HepG2 (cell line): ENCODE data around the gene ARL5C. TPM values are rescaled to one million over a fixed set of nuclear protein-coding genes. Genes with fewer than 3 reads are reported as not detected.

Experiments
- HOXA7 ChIP-seq: sonication (generic); formaldehyde crosslinking; IDR thresholded peaks from 2 replicates; pipeline ENCODE4 v1.8.1; 2022; ENCODE audit warnings: mild to moderate bottlenecking, missing genetic modification reagents, moderate library complexity
- KAT2B ChIP-seq: fragments of 150-350 bp; IDR thresholded peaks from 2 replicates; pipeline ENCODE4 v1.6.1; 2014; ENCODE audit warnings: low read depth, low read length, borderline replicate concordance
- KLF12 ChIP-seq: sonication (generic); formaldehyde crosslinking; IDR thresholded peaks from 2 replicates; pipeline ENCODE4 v1.4.0; 2020; ENCODE audit warnings: missing genetic modification reagents, borderline replicate concordance
- MAZ ChIP-seq, 2 experiments: sonication (generic) in 1 of 2; formaldehyde crosslinking in 1 of 2; IDR thresholded peaks; 2 replicates each; pipeline versions ENCODE4 v1.5.0 to v1.6.1; 2012 to 2020; ENCODE audit warnings: low read depth in 2 of 2, mild to moderate bottlenecking in 2 of 2, borderline replicate concordance in 1 of 2, improper control_type of control experiment in 1 of 2, low read length in 1 of 2, missing genetic modification reagents in 1 of 2, moderate library complexity in 1 of 2
- MED1 ChIP-seq: sonication (generic); formaldehyde crosslinking; IDR thresholded peaks from 2 replicates; pipeline ENCODE4 v1.4.0; 2020; ENCODE audit warnings: missing genetic modification reagents
- MEF2D ChIP-seq: sonication (generic); formaldehyde crosslinking; IDR thresholded peaks from 2 replicates; pipeline ENCODE4 v1.5.1; 2020; ENCODE audit warnings: mild to moderate bottlenecking, missing genetic modification reagents
- NFAT5 ChIP-seq: sonication (generic); formaldehyde crosslinking; IDR thresholded peaks from 2 replicates; pipeline ENCODE4 v1.4.0; 2020; ENCODE audit warnings: missing genetic modification reagents
- PRPF4 ChIP-seq: fragments of 200-400 bp; formaldehyde crosslinking; IDR thresholded peaks from 2 replicates; pipeline ENCODE4 v1.6.1; 2016; ENCODE audit warnings: low read length, low read depth; ENCODE audit not compliant: poor library complexity, severe bottlenecking
- REST ChIP-seq, 2 experiments: IDR thresholded peaks; 2 replicates each; pipeline ENCODE4 v1.6.1; 2011 to 2012; ENCODE audit warnings: low read length in 2 of 2, borderline replicate concordance in 1 of 2, low read depth in 1 of 2, mild to moderate bottlenecking in 1 of 2, moderate library complexity in 1 of 2
- RNF2 ChIP-seq: fragments of 450-650 bp; conservative IDR thresholded peaks from 2 replicates; pipeline ENCODE4 v1.6.1; 2016; ENCODE audit warnings: low read depth
- SNAI1 ChIP-seq: sonication (generic); formaldehyde crosslinking; IDR thresholded peaks from 2 replicates; pipeline ENCODE4 v1.5.0; 2020; ENCODE audit warnings: mild to moderate bottlenecking, missing genetic modification reagents, borderline replicate concordance
- TAF15 ChIP-seq: fragments of 200-400 bp; formaldehyde crosslinking; IDR thresholded peaks from one replicate; pipeline ENCODE4 v1.6.1; 2018; ENCODE audit warnings: mild to moderate bottlenecking, low read depth, low read length; ENCODE audit not compliant: poor library complexity, severe bottlenecking
- ZNF136 ChIP-seq: sonication (generic); formaldehyde crosslinking; IDR thresholded peaks from 2 replicates; pipeline ENCODE4 v1.8.1; 2022; ENCODE audit warnings: low read depth, mild to moderate bottlenecking, moderate library complexity, missing genetic modification reagents
- ZNF207 ChIP-seq: fragments of 450-650 bp; IDR thresholded peaks from 2 replicates; pipeline ENCODE4 v1.6.1; 2016; ENCODE audit warnings: antibody characterized with exemption, borderline replicate concordance
- ZNF234 ChIP-seq: sonication (generic); formaldehyde crosslinking; conservative IDR thresholded peaks from 2 replicates; pipeline ENCODE4 v1.5.1; 2020; ENCODE audit warnings: mild to moderate bottlenecking, missing genetic modification reagents
- ZNF251 ChIP-seq: sonication (generic); formaldehyde crosslinking; IDR thresholded peaks from 2 replicates; pipeline ENCODE4 v1.9.0; 2021; ENCODE audit warnings: mild to moderate bottlenecking, missing genetic modification reagents
- ZNF879 ChIP-seq: sonication (generic); formaldehyde crosslinking; IDR thresholded peaks from 2 replicates; pipeline ENCODE4 v1.8.1; 2023; ENCODE audit warnings: missing genetic modification reagents
- ZSCAN21 ChIP-seq: sonication (generic); formaldehyde crosslinking; IDR thresholded peaks from 2 replicates; pipeline ENCODE4 v1.8.0; 2022; ENCODE audit warnings: mild to moderate bottlenecking, missing genetic modification reagents, moderate library complexity, borderline replicate concordance
- polyA plus RNA-seq, 8 experiments: library from polyadenylated mRNA; depleted of rRNA in 3 of 8; stranded (reverse) in 7 of 8; unstranded in 1 of 8; fragments of >200 nt; fragmentation: Illumina TruSeq in 4 of 8; extraction: Trizol in 4 of 8; gene quantifications; 2 replicates each; pipeline versions ENCODE4 v1.2.1 to v1.2.3, GENCODE V29; 2011 to 2016; ENCODE audit warnings: low read depth in 4 of 8, missing spikeins in 1 of 8, mixed read lengths in 1 of 8; ENCODE audit not compliant: insufficient read depth in 1 of 8
- total RNA-seq, 5 experiments: library from RNA; depleted of rRNA; stranded (reverse); fragments of >200 nt; fragmentation: Illumina TruSeq; extraction: Trizol; gene quantifications; 2 replicates each; pipeline ENCODE4 v1.2.3, GENCODE V29; 2016; ENCODE audit warnings: low read depth in 1 of 5
- TF ChIP-seq, protein P1 (sequence below): sonication (generic); formaldehyde crosslinking; IDR thresholded peaks from 2 replicates; pipeline ENCODE4 v1.4.0; 2020; ENCODE audit warnings: missing genetic modification reagents

The ARL5C gene
- total and polyA plus RNA-seq, 2 of the 13 experiments (the other 11 are each of a cell fraction or from before 2014, with no cell fraction given): not detected

DNA sequence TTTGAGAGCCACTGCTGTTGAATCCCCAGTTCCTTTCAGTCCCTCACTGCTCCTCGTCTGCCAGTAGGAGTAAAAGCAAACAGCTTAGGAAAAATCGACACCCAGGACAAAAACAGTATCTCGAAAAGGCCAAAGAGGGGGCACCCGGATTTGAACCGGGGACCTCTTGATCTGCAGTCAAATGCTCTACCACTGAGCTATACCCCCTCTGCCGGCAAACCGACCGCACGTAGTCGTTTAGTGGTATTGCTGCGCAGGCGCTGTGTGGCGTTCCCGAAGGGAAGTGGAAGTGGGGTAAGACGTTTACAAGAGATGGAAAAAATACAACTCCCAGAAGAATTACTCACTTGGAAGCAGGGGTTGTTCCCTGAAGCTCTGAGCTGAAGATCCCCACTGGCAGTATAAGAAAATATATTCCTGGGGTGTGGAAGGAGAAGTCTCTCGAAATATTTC is 12.3 kb downstream of the ARL5C start (continued):
- TF ChIP-seq HOXA7 (CRISPR knock-in tag): no peak
- TF ChIP-seq REST (IDR thresholded peaks at IDR 0.05; ENCODE audit: borderline replicate concordance in 1 of 2, low read depth in 1 of 2, low read length in 2 of 2): no peak
- no peak for TF ChIP-seq TAF15
- no peak for TF ChIP-seq ZNF234
- TF ChIP-seq ZNF879 (CRISPR knock-in tag): no peak
- 0 out of 2 replicates have a peak, but pooled peaks have one; percentile 25 for TF ChIP-seq KLF12 (CRISPR knock-in tag)
- TF ChIP-seq, protein P1, sequence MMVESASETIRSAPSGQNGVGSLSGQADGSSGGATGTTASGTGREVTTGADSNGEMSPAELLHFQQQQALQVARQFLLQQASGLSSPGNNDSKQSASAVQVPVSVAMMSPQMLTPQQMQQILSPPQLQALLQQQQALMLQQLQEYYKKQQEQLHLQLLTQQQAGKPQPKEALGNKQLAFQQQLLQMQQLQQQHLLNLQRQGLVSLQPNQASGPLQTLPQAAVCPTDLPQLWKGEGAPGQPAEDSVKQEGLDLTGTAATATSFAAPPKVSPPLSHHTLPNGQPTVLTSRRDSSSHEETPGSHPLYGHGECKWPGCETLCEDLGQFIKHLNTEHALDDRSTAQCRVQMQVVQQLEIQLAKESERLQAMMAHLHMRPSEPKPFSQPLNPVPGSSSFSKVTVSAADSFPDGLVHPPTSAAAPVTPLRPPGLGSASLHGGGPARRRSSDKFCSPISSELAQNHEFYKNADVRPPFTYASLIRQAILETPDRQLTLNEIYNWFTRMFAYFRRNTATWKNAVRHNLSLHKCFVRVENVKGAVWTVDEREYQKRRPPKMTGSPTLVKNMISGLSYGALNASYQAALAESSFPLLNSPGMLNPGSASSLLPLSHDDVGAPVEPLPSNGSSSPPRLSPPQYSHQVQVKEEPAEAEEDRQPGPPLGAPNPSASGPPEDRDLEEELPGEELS (CRISPR knock-in tag): no peak; the same call in 1 of the 2 replicates
- TF ChIP-seq ZNF251 (CRISPR knock-in tag): no peak; the same call in 1 of the 2 replicates
- TF ChIP-seq SNAI1 (CRISPR knock-in tag): no peak
- no peak for TF ChIP-seq MAZ (IDR thresholded peaks at IDR 0.05; ENCODE audit: borderline replicate concordance, low read depth, low read length)
- TF ChIP-seq MAZ (CRISPR knock-in tag; IDR thresholded peaks at IDR 0.05; ENCODE audit: low read depth): no peak
- TF ChIP-seq KAT2B: no peak
- TF ChIP-seq ZSCAN21 (CRISPR knock-in tag): peak; percentile 51; the same call in 1 of the 2 replicates
- peak; percentile 62 for TF ChIP-seq MED1 (CRISPR knock-in tag)
- no peak for TF ChIP-seq ZNF207
- no peak for TF ChIP-seq ZNF136
- TF ChIP-seq RNF2: no peak
- TF ChIP-seq MEF2D: 0 out of 2 replicates have a peak, but pooled peaks have one; percentile 3
- TF ChIP-seq NFAT5 (CRISPR knock-in tag): no peak; the same call in 1 of the 2 replicates
- TF ChIP-seq PRPF4: peak; percentile 65
